Omental fat pad (tissue), 4 donors: Measurements from ENCODE around the gene SNX18. TPM values are rescaled to one million over a fixed set of nuclear protein-coding genes. Genes with fewer than 3 reads are reported as not detected.

Experiments
- ATAC-seq: fragments of 150-250 bp; one replicate; pipeline ENCODE4 v1.9.1; 2016; ENCODE audit warnings: mild to moderate bottlenecking, moderate library complexity; ENCODE audit not compliant: low FRiP score
- DNase-seq: peaks from one replicate; pipeline ENCODE4 v3.0.0-alpha.2; 2019; ENCODE audit warnings: low spot score
- CTCF ChIP-seq, 3 donors: fragments of 450-650 bp; IDR thresholded peaks; one replicate each; pipeline ENCODE4 v1.5.1; 2016 to 2017; ENCODE audit warnings: antibody characterized with exemption in 3 of 3, mild to moderate bottlenecking in 3 of 3, moderate library complexity in 2 of 3
- total RNA-seq, 4 donors: library from RNA; depleted of rRNA; stranded (reverse); fragments of >200 nt; gene quantifications; one replicate each; pipeline ENCODE4 v1.1.0, GENCODE V29; 2016

Gene SNX18
- total RNA-seq, 4 donors from 2014 or later = 21.9 to 53.9 (median 31.1) TPM

- TF ChIP-seq CTCF (IDR thresholded peaks at IDR 0.05) = no peak
- DNase-seq = no peak
- ATAC-seq = no peak
Measured at GRCh38 chr5:54551292-54551691, 33.7 kb downstream of the SNX18 start.

GRCh38 chr5:54551926-54552325, 34.4 kb downstream of the SNX18 start:
- DNase-seq = no peak
- no peak for ATAC-seq
- no peak for TF ChIP-seq CTCF (IDR thresholded peaks at IDR 0.05)

GRCh38 chr5:54552446-54552845, 34.9 kb downstream of the SNX18 start:
- no peak for DNase-seq
- no peak for ATAC-seq
- no peak for TF ChIP-seq CTCF (IDR thresholded peaks at IDR 0.05)

GRCh38 chr5:54553659-54554207, 36.2 kb downstream of the SNX18 start:
- no peak for DNase-seq
- no peak for ATAC-seq
- no peak for TF ChIP-seq CTCF (IDR thresholded peaks at IDR 0.05)

GRCh38 chr5:54556141-54556540, 38.6 kb downstream of the SNX18 start:
- DNase-seq (no peak), ATAC-seq (no peak)
- no peak for TF ChIP-seq CTCF (IDR thresholded peaks at IDR 0.05)

GRCh38 chr5:54558362-54558761, 40.8 kb downstream of the SNX18 start:
- ATAC-seq = no peak
- no peak for DNase-seq
- TF ChIP-seq CTCF (IDR thresholded peaks at IDR 0.05) = no peak

- no peak for DNase-seq
- no peak for TF ChIP-seq CTCF (IDR thresholded peaks at IDR 0.05)
- ATAC-seq = no peak
Measured at GRCh38 chr5:54561651-54562050, 44.1 kb downstream of the SNX18 start.
